Testis (tissue), 2 donors: ENCODE data around the gene WIPF2.

ENCODE experiments used
- POLR2A ChIP-seq: fragments of 450-650 bp; IDR thresholded peaks from one replicate; pipeline ENCODE4 v1.6.1; 2017; ENCODE audit warnings: antibody characterized with exemption, mild to moderate bottlenecking, moderate library complexity
- TF ChIP-seq, protein P1 (sequence below), 3 experiments: fragments of 450-650 bp in 2 of 3; fragments of 200-600 bp in 1 of 3; sonication (generic) in 1 of 3; IDR thresholded peaks; one replicate each; pipeline ENCODE4 v1.5.1; 2016 to 2019; ENCODE audit warnings: antibody characterized with exemption in 3 of 3, mild to moderate bottlenecking in 2 of 3, moderate library complexity in 1 of 3

DNA sequence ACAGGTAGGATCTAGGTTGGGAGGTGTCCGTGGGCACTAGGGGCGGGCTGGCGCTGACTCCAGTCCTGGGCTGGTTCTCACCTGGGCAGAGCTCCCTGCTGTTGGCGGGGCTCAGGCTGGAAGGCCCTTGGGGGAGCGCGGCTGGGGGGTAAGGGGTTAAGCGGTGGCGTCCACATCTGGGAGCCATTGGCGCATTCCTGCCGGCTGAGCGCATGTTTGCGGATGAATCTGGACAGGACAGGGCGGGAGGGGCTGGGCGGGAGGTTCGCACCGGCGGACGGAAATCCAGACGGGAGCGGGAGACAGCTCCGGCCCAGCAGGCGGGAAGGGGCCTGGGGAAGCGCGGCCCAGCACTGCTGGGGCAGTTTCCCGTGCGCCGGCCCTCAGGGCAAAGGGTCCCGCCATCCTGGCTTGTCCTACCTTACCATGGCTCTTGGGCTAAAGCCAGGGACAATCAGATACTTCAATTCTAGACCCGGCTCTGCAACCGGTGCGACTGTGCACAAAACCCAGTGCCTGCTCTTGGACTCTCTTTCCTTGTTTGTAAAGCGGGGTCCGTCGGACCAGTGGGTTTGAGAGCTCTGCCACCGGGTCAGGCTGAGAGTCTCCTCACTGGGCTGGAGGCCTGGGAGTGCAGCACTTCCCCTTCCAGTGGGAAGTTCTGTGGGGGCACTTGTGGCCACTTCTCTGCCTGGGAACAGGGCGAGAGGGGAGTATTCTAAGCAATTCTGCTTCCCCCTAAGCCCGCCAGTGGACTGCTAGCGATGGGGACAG is 97.7 kb downstream of the WIPF2 start:
- TF ChIP-seq, protein P1, sequence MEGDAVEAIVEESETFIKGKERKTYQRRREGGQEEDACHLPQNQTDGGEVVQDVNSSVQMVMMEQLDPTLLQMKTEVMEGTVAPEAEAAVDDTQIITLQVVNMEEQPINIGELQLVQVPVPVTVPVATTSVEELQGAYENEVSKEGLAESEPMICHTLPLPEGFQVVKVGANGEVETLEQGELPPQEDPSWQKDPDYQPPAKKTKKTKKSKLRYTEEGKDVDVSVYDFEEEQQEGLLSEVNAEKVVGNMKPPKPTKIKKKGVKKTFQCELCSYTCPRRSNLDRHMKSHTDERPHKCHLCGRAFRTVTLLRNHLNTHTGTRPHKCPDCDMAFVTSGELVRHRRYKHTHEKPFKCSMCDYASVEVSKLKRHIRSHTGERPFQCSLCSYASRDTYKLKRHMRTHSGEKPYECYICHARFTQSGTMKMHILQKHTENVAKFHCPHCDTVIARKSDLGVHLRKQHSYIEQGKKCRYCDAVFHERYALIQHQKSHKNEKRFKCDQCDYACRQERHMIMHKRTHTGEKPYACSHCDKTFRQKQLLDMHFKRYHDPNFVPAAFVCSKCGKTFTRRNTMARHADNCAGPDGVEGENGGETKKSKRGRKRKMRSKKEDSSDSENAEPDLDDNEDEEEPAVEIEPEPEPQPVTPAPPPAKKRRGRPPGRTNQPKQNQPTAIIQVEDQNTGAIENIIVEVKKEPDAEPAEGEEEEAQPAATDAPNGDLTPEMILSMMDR (IDR thresholded peaks at IDR 0.05): no peak
- TF ChIP-seq POLR2A: no peak
